ENCODE data around the gene LAMA4.

LAMA4 gene

DNA sequence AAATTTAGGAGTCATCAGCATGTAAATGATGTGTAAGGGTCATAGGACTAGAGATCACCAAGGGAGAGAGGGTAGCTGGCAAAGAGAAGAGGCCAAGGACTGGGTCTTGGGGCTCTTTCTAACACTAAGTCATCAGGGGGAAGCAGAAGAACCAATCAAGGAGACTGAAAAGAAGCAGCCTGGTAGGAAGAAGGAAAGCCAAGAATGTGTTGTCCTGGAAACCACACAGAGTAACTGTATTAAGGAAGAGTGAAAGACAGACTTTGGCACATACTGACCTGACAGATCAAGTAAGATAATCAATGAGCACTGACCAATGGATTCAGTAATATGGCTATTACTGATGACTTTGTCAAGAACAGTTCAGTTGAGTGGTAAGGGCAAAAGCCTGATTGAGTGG is 42.3 kb upstream of the LAMA4 start:
- no peak overlapping the region for H3K27ac ChIP-seq

DNA sequence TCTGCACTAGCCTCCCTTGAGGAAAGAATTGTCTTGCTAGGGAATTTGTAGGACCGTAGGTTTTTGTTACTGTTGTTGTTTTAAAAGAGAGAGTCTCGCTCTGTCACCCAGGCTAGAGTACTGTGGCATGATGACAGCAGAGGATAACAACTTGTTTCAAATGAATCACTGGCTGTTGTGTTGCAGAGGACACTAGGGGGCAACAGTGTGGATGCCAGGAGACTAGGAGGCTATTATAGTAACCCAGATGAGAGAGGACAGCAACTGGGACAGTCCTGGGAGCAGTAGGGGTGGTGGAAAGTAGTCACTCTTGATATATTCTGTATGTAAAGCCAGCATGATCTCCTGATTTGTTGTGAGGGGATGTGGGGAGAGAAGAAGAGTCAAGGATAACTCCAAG is 41.8 kb upstream of the LAMA4 start:
- H3K27ac ChIP-seq, result no peak overlapping the region
- no peak for TF ChIP-seq ZFX (IDR thresholded peaks at IDR 0.05; ENCODE audit: borderline replicate concordance)
- TF ChIP-seq, protein P1, sequence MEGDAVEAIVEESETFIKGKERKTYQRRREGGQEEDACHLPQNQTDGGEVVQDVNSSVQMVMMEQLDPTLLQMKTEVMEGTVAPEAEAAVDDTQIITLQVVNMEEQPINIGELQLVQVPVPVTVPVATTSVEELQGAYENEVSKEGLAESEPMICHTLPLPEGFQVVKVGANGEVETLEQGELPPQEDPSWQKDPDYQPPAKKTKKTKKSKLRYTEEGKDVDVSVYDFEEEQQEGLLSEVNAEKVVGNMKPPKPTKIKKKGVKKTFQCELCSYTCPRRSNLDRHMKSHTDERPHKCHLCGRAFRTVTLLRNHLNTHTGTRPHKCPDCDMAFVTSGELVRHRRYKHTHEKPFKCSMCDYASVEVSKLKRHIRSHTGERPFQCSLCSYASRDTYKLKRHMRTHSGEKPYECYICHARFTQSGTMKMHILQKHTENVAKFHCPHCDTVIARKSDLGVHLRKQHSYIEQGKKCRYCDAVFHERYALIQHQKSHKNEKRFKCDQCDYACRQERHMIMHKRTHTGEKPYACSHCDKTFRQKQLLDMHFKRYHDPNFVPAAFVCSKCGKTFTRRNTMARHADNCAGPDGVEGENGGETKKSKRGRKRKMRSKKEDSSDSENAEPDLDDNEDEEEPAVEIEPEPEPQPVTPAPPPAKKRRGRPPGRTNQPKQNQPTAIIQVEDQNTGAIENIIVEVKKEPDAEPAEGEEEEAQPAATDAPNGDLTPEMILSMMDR (IDR thresholded peaks at IDR 0.05), result peak; percentile 75

More for the DNA sequence above, 42.3 kb upstream of the LAMA4 start:
- TF ChIP-seq ZFX (IDR thresholded peaks at IDR 0.05; ENCODE audit: borderline replicate concordance), result no peak
- TF ChIP-seq, protein P1 (IDR thresholded peaks at IDR 0.05), result no peak

DNA sequence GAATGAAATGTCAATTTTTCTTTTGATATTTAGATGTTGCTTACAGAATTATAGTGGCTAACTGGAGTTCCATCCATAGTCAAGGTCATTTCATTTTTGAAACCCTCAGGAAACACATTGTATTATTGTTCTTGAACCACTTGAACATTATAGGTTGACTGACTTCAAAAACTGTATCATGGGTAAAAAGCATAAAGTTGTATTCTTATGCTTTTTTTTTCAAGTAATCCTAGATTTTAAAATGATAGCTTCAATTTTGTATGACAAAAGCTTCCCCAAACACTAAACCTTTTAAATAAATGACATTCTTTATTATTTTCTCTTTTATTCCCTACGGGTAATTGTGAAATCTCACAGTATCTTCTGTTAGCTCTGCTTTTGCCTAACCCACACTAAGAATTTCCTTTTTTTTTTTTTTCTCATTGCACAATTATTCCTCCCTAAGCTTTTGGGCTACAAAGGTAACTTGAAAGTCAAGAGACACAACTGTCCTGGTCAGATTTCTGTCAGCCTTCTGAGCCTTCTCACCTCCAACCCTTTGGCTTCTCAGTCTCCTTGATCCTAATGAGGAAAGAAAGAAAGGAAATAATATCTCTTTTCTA is 36.9 kb upstream of the LAMA4 start:
- no peak overlapping the region for H3K27ac ChIP-seq
- TF ChIP-seq, protein P1 (IDR thresholded peaks at IDR 0.05), result no peak
- TF ChIP-seq ZFX (IDR thresholded peaks at IDR 0.05; ENCODE audit: borderline replicate concordance), result no peak

DNA sequence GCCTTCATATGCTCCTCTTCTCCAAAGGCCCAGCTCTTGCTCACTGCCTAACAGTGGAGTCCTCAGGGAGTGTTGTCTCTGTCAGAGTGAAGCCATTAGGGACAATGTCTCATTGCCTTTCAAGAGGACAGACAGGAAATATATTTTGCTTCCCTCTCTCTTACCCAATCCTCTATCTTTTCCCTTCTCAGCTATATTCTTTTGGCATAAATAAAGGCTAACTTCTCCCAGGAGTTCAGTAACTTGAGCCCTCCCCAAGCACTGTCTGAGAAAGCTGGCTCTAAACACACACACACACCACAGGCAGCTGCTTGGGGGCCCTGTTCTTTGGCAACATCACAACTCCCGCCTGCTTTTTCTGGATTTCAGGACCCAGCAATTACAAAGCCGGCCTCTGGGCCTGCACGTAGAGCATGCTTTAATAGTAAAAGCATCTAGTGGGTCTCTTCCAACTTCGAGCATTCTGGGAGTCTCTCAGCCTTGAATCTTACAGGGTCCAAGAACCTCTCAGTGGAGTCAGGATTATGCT is 34.7 kb upstream of the LAMA4 start:
- no peak overlapping the region for H3K27ac ChIP-seq
- no peak for TF ChIP-seq ZFX (IDR thresholded peaks at IDR 0.05; ENCODE audit: borderline replicate concordance)
- TF ChIP-seq, protein P1 (IDR thresholded peaks at IDR 0.05), result no peak

DNA sequence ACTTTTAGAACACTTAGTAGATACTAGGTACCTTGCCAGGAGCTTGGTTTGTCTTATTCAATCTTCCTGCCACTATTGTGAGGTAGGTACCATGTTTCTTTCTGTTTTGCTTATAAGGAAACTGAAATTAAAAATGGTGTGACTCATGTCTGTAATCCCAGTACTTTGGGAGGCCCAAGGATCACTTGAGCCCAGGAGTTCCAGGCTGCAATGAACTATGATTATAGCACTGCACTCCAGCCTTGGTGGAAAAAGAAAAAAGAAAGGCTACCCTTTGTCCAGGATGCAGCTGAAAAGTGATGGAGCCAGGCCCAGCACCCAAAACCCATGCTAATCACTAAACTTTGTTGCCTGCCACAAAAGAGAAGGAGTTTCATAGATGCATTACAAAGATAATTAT is 34.1 kb upstream of the LAMA4 start:
- TF ChIP-seq, protein P1 (IDR thresholded peaks at IDR 0.05), result no peak
- TF ChIP-seq ZFX (IDR thresholded peaks at IDR 0.05; ENCODE audit: borderline replicate concordance), result no peak
- H3K27ac ChIP-seq, result no peak overlapping the region

DNA sequence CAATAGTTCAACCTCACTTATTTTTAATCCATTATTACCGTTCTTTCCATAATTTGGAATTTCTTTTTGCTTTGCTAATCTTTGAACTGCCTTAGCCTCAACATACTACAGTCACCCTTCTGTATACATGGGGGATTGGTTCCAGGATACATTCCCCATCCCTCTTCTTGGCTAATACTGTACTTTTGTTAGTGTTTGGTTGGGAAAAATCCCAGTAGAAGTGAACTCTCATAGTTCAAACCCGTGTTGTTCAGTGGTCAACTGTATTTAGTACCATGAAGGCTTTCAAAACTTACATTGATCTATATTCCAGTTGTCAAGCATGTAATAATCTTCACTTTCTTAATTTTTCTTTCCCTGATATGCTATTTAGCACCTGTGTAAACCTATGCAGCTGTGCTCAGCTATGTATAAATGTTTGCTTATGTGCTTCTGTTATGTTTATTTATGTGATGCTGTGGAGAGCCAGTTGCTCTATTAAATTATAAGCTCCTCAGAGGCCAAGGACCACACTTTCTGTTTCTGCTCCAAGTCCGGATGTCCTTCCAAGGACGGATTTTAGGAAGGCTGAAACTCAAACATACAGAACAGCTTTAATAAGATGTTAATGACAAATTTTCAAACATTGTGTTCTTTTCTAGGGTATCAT is 33.3 kb upstream of the LAMA4 start:
- TF ChIP-seq, protein P1 (IDR thresholded peaks at IDR 0.05), result no peak
- no peak for TF ChIP-seq ZFX (IDR thresholded peaks at IDR 0.05; ENCODE audit: borderline replicate concordance)

DNA sequence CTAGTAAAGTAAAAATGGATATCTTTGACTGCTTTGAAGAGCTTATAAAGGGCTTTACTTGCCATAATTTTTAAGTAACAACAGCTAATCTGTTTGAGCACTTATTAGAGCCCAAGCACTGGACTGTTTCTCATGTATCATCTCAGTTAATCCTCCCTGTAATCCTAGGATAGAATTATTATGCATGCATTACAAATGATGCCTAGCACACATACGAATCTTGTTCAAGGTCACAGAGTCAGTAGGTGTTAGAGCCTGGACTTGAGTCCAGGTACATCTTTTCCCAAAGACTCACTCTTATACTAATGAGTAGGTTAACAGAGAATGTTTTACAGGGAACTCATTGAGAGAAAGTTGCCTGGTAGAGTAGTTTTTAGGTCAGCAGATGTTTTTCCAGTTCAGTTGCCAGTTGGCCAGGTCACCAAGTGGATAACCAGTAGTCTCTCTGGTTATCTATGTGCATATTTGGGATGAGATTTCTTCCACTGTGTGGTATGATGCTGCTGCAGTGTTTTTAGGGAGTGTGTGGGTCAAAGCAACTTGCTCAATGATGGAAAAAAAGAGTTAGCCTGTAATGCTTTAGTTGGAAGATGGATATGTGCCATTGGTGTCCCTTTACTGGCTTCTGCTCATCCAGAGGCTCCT is 32.3 kb upstream of the LAMA4 start:
- H3K27ac ChIP-seq, result no peak overlapping the region

More for the DNA sequence above, 33.3 kb upstream of the LAMA4 start:
- H3K27ac ChIP-seq, result no peak overlapping the region

More for the DNA sequence above, 32.3 kb upstream of the LAMA4 start:
- no peak for TF ChIP-seq ZFX (IDR thresholded peaks at IDR 0.05; ENCODE audit: borderline replicate concordance)
- TF ChIP-seq, protein P1 (IDR thresholded peaks at IDR 0.05), result no peak
